ENCODE results near the gene CCDC93. TPM values are rescaled to one million over a fixed set of nuclear protein-coding genes. Genes with fewer than 3 reads are reported as not detected.

The CCDC93 gene
- polyA plus RNA-seq, 1 donor: 42.1 TPM

DNA sequence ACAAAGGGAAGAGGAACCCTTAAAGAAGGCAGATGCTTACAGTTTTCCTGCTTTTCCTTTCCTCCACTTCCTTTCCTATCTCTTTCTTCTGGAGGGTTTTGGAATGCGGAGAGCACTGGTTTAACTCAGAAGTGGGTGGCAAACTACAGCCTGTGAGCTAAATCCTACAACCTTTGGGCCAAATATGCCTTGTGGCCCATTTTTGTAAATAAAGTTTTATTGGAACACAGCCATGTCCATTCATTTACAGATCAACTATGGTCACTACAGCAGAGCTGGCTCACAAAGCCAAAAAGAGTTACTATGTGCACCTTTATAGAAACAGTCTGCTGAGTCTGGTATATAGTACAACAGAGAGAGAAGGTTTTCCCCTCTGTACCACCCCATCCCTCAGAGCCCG lies 69.1 kb downstream of the CCDC93 start:
- Histone ChIP-seq H3K36me3 (ENCODE audit: control insufficient read depth, insufficient read depth, low read length) (peaks cover 92% of the 10 kb centered on the region), H3K4me3 (ENCODE audit: low read length) (no peak overlapping the region), H3K4me1 (ENCODE audit: control insufficient read depth, insufficient read depth, low read length) (no peaks in the 10 kb centered on the region), H3K27me3 (ENCODE audit: control insufficient read depth, insufficient read depth, low read length) (no peaks in the 10 kb centered on the region), H3K9me3 (ENCODE audit: control insufficient read depth, low read depth, low read length) (no peaks in the 10 kb centered on the region), H3K27ac (ENCODE audit: low read length) (no peak overlapping the region)
- whole genome bisulfite sequencing (ENCODE audit: insufficient coverage, low lambda C conversion rate): no CpG with 5 or more reads among the region's 2 CpGs
- no peak for DNase-seq

DNA sequence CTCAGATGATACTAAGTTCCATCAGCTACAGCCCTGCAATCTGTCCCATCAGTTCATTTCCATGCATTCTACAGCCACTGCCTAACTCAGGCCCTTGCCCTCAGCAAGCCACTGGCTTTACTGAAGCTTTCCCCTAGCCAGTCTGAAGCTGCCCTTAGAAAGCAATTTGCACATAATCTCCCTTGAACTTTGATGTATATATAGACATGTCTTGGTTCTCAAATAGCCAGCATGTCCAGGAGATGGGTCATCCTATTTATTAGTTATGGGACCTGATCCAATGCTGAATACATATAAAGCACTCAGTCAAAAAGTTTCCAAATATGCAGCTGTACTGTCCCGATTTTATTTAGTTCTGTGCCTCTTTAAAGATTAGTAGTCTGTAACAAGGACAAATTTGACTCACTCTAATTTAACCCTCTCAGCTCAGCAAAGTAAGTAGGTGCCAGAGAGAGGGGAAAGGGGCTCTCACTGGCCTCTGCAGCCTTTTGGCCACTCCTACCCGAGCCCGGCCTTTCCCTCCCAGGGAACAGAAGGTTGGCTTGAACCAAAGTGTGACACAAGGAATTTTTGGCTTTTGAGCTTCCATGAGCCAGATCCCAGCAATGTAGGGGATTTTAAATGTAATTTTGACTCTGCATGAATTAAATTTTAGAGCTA lies 70.7 kb downstream of the CCDC93 start:
- H3K4me1 ChIP-seq (ENCODE audit: control insufficient read depth, insufficient read depth, low read length): no peaks in the 10 kb centered on the region
- WGBS (ENCODE audit: insufficient coverage, low lambda C conversion rate): no CpG with 5 or more reads among the region's 3 CpGs
- peaks cover 93% of the 10 kb centered on the region for H3K36me3 ChIP-seq (ENCODE audit: control insufficient read depth, insufficient read depth, low read length)
- H3K4me3 ChIP-seq (ENCODE audit: low read length): no peak overlapping the region
- DNase-seq: no peak
- H3K27ac ChIP-seq (ENCODE audit: low read length): no peak overlapping the region
- no peaks in the 10 kb centered on the region for H3K27me3 ChIP-seq (ENCODE audit: control insufficient read depth, insufficient read depth, low read length)
- no peaks in the 10 kb centered on the region for H3K9me3 ChIP-seq (ENCODE audit: control insufficient read depth, low read depth, low read length)

DNA sequence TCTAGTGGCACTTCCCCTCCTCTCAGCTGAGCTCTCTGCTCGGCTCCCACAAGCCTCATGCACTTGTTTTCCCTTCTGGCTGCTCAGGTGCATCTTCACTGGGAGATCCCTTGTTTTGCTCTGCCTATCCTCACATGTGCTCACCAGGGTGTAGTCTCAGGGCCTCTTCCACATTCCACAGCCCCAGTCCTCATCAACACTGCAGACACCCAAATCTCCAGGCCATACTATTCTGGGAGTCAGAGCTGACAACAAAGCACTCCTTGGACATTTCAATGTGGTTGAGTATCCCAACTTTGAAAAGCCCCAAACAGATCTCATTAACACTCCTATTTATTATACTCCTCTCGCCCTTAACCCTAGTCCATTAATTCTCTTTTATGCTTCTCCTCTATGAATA lies 71.3 kb downstream of the CCDC93 start:
- H3K4me1 ChIP-seq (ENCODE audit: control insufficient read depth, insufficient read depth, low read length): no peaks in the 10 kb centered on the region
- H3K4me3 ChIP-seq (ENCODE audit: low read length): no peak overlapping the region
- no peak for DNase-seq
- no peak overlapping the region for H3K27ac ChIP-seq (ENCODE audit: low read length)
- H3K9me3 ChIP-seq (ENCODE audit: control insufficient read depth, low read depth, low read length): no peaks in the 10 kb centered on the region
- 100% methylated on average over 1 of the region's 2 CpGs for WGBS (ENCODE audit: insufficient coverage, low lambda C conversion rate)
- H3K36me3 ChIP-seq (ENCODE audit: control insufficient read depth, insufficient read depth, low read length): peaks cover 94% of the 10 kb centered on the region
- no peaks in the 10 kb centered on the region for H3K27me3 ChIP-seq (ENCODE audit: control insufficient read depth, insufficient read depth, low read length)

DNA sequence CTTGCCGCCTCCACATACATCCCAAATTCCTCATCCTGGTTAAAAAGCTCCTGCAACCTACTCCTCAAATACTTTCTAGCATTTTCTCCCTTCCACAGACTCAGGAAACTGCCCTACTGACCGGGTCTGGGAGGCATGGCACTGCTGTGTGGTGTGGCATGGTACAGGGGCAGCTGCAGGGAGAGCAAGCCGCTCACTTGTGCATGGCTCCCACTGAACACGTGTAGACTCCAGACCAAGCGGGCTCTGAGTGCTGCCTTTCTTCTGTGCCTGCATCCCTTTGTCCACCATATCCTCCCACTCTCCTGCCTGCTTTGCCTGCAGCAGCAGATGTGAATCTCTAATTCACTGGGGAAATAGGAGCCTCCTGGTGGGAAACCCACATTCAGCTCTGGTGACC lies 72.2 kb downstream of the CCDC93 start:
- no peak for DNase-seq
- WGBS (ENCODE audit: insufficient coverage, low lambda C conversion rate): no CpG with 5 or more reads among the region's 5 CpGs

DNA sequence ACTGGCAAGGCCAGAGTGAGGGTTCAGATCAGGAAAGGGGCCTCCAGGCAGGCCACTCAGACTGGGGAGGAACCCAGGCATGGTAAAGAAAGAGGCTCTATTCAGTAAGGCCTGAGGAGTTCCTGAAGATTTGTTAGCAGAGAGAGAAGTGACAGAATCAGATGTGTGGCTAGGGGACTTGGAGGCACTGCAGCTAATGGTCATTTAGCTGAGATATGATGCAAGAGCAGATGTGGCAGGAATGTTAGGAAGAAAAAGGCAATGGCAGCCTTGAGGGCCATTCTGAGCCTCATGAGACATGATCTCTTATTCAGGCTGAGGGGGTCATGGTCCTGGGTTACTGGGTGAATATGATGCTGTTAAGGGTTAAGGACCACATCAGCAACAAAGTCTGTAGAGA lies 73.4 kb downstream of the CCDC93 start:
- no peak overlapping the region for H3K27ac ChIP-seq (ENCODE audit: low read length)
- H3K4me1 ChIP-seq (ENCODE audit: control insufficient read depth, insufficient read depth, low read length): no peaks in the 10 kb centered on the region
- DNase-seq: no peak
- H3K36me3 ChIP-seq (ENCODE audit: control insufficient read depth, insufficient read depth, low read length): peaks cover 93% of the 10 kb centered on the region
- H3K4me3 ChIP-seq (ENCODE audit: low read length): no peak overlapping the region
- no peaks in the 10 kb centered on the region for H3K9me3 ChIP-seq (ENCODE audit: control insufficient read depth, low read depth, low read length)
- H3K27me3 ChIP-seq (ENCODE audit: control insufficient read depth, insufficient read depth, low read length): no peaks in the 10 kb centered on the region

More for the DNA sequence above, 72.2 kb downstream of the CCDC93 start:
- Histone ChIP-seq H3K9me3 (ENCODE audit: control insufficient read depth, low read depth, low read length) (no peaks in the 10 kb centered on the region), H3K27me3 (ENCODE audit: control insufficient read depth, insufficient read depth, low read length) (no peaks in the 10 kb centered on the region), H3K36me3 (ENCODE audit: control insufficient read depth, insufficient read depth, low read length) (peaks cover 95% of the 10 kb centered on the region), H3K27ac (ENCODE audit: low read length) (no peak overlapping the region), H3K4me1 (ENCODE audit: control insufficient read depth, insufficient read depth, low read length) (no peaks in the 10 kb centered on the region), H3K4me3 (ENCODE audit: low read length) (no peak overlapping the region)

DNA sequence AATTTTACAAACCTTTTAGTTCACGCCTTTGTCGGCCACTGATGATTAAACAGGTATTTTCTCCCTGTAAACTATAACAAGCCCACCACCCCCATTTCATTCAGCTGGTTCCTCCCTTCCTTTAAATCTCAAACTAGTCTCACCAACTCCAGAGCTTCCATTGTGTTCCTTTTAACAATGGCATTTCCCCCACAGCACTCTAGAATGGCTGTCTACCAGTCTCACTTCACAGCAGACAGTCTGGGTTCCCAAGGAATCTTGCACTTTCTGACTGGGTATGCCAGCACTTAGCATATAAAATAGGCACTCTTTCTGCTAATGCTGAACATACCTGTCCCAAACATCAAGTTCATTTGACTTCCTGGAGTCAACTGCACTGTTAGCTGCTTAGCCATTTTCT lies 75.3 kb downstream of the CCDC93 start:
- no peaks in the 10 kb centered on the region for H3K9me3 ChIP-seq (ENCODE audit: control insufficient read depth, low read depth, low read length)
- H3K4me1 ChIP-seq (ENCODE audit: control insufficient read depth, insufficient read depth, low read length): no peaks in the 10 kb centered on the region
- WGBS (ENCODE audit: insufficient coverage, low lambda C conversion rate): no CpG with 5 or more reads among the region's 2 CpGs
- H3K27me3 ChIP-seq (ENCODE audit: control insufficient read depth, insufficient read depth, low read length): no peaks in the 10 kb centered on the region
- peaks cover 93% of the 10 kb centered on the region for H3K36me3 ChIP-seq (ENCODE audit: control insufficient read depth, insufficient read depth, low read length)
- no peak for DNase-seq
- H3K4me3 ChIP-seq (ENCODE audit: low read length): no peak overlapping the region
- H3K27ac ChIP-seq (ENCODE audit: low read length): no peak overlapping the region

DNA sequence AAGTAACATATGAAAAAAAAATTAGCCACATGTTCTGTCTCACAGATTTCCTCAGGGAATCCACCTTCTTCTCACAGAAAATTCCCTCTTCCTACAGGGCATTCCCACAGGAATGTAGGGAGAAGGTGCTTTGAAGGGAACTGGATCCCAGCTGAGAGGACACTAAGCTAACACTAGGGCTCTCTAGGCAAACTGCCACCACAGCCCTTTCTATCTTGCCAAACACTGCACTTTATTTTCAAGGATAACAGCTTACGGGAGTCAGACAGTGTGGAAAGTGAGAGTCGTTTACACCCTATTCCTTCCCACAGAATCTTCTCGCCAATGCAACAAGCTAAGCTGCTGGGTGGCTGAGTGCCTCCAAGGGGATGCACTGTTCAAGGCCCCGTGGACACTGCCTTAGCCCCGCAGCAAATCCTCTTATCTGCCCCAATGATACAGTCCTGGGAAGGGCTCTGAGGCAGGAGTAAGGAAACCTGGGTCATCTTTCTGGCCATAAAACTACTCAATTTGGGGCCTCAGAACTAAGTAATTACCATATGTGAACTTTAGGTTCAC lies 76.9 kb downstream of the CCDC93 start:
- no peak for DNase-seq
- Histone ChIP-seq H3K27me3 (ENCODE audit: control insufficient read depth, insufficient read depth, low read length) (no peaks in the 10 kb centered on the region), H3K4me3 (ENCODE audit: low read length) (no peak overlapping the region), H3K27ac (ENCODE audit: low read length) (no peak overlapping the region), H3K36me3 (ENCODE audit: control insufficient read depth, insufficient read depth, low read length) (peaks cover 93% of the 10 kb centered on the region), H3K9me3 (ENCODE audit: control insufficient read depth, low read depth, low read length) (no peaks in the 10 kb centered on the region), H3K4me1 (ENCODE audit: control insufficient read depth, insufficient read depth, low read length) (no peaks in the 10 kb centered on the region)
- WGBS (ENCODE audit: insufficient coverage, low lambda C conversion rate): no CpG with 5 or more reads among the region's 5 CpGs

DNA sequence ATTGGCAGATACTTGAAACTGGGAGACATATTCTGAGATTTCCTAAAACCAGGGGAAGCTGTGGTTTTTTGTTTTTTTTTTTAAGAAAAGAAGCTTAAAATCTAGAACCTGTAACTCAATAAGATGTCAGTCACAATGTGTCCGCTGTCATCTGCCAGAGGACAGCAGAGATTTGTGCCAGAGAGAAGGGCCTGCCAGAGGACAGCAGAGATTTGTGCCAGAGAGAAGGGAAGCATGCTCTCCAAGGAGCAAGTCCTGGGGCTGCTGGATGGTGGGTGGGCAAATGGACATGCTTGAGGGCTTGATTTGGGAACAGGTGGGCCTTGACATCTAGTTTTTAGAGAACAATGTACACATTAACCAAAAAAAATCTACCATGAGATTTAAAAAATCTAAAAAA lies 77.9 kb downstream of the CCDC93 start:
- WGBS (ENCODE audit: insufficient coverage, low lambda C conversion rate): no CpG with 5 or more reads among the region's 1 CpG
- H3K27ac ChIP-seq (ENCODE audit: low read length): no peak overlapping the region
- no peak overlapping the region for H3K4me3 ChIP-seq (ENCODE audit: low read length)
- no peaks in the 10 kb centered on the region for H3K4me1 ChIP-seq (ENCODE audit: control insufficient read depth, insufficient read depth, low read length)
- peaks cover 93% of the 10 kb centered on the region for H3K36me3 ChIP-seq (ENCODE audit: control insufficient read depth, insufficient read depth, low read length)
- DNase-seq: no peak
- no peaks in the 10 kb centered on the region for H3K9me3 ChIP-seq (ENCODE audit: control insufficient read depth, low read depth, low read length)
- no peaks in the 10 kb centered on the region for H3K27me3 ChIP-seq (ENCODE audit: control insufficient read depth, insufficient read depth, low read length)

DNA sequence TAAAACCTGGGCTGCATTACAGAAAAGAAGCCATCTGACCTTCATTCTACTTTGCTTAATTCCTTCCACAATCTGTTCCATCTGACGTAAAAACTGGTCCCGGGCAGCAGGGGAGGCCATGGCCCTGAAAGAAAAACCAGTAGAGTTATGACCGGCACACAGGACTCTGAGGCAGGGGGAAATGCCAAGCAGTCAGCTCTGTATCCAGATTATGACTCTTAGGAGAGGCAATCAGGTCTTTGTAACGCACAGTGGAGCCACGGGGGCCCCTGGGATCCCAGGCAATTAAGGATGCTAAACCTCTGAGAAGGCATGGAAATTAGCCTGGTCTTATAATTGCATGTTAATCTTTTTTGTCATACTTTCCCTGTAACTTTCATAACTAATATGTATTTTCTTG lies 78.4 kb downstream of the CCDC93 start:
- DNase-seq: no peak
- no CpG with 5 or more reads among the region's 5 CpGs for WGBS (ENCODE audit: insufficient coverage, low lambda C conversion rate)
- no peak overlapping the region for H3K4me3 ChIP-seq (ENCODE audit: low read length)
- no peaks in the 10 kb centered on the region for H3K9me3 ChIP-seq (ENCODE audit: control insufficient read depth, low read depth, low read length)
- no peak overlapping the region for H3K27ac ChIP-seq (ENCODE audit: low read length)
- no peaks in the 10 kb centered on the region for H3K27me3 ChIP-seq (ENCODE audit: control insufficient read depth, insufficient read depth, low read length)
- H3K4me1 ChIP-seq (ENCODE audit: control insufficient read depth, insufficient read depth, low read length): no peaks in the 10 kb centered on the region
- peaks cover 93% of the 10 kb centered on the region for H3K36me3 ChIP-seq (ENCODE audit: control insufficient read depth, insufficient read depth, low read length)

DNA sequence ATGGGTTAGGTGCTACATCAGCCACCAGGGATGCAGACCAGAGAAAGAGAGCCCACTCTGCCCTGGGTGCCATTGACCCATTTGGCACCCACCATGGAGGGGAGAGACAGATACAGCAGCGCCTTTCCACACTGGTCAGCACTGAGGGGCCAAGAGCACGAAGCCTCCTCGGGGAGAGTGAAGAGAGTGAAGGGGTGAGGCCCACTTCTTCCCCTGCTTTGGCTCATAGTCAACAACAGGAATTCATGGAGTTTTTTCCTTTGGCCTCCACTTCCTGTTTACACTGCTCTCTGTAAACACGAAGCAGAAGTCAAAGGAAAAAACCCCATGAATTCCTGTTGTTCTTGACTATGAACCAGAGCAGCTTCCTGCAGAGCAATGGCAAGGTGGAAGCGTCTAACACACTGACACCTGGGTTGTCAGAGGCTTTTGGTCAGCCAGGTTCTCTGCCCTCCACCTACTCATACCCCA lies 80.0 kb downstream of the CCDC93 start:
- no peak for DNase-seq
- no peaks in the 10 kb centered on the region for H3K27me3 ChIP-seq (ENCODE audit: control insufficient read depth, insufficient read depth, low read length)
- H3K4me3 ChIP-seq (ENCODE audit: low read length): no peak overlapping the region
- H3K27ac ChIP-seq (ENCODE audit: low read length): no peak overlapping the region
- WGBS (ENCODE audit: insufficient coverage, low lambda C conversion rate): no CpG with 5 or more reads among the region's 5 CpGs
- H3K36me3 ChIP-seq (ENCODE audit: control insufficient read depth, insufficient read depth, low read length): peaks cover 92% of the 10 kb centered on the region
- no peaks in the 10 kb centered on the region for H3K9me3 ChIP-seq (ENCODE audit: control insufficient read depth, low read depth, low read length)
- H3K4me1 ChIP-seq (ENCODE audit: control insufficient read depth, insufficient read depth, low read length): no peaks in the 10 kb centered on the region

DNA sequence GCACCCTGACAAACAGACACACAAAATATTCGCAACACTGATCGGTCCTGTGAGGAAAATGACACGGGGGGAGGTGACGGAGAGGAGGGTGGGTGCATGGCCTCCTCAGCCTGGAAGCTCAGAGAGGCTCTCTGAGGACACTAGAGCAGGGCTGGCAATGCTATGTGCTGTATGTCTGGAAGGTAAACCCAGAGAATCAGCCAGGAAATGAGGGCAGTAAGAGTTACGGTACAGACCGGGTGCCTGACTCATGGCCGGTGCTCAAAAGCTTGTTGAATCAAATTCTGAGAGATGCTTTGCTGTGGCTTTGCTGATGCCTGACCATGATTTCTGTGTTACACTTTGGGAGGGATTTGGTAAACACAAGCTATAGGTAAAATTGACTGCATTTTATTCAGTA lies 81.9 kb downstream of the CCDC93 start:
- Histone ChIP-seq H3K36me3 (ENCODE audit: control insufficient read depth, insufficient read depth, low read length) (peaks cover 74% of the 10 kb centered on the region), H3K27ac (ENCODE audit: low read length) (no peak overlapping the region), H3K27me3 (ENCODE audit: control insufficient read depth, insufficient read depth, low read length) (no peaks in the 10 kb centered on the region), H3K4me3 (ENCODE audit: low read length) (no peak overlapping the region), H3K4me1 (ENCODE audit: control insufficient read depth, insufficient read depth, low read length) (no peaks in the 10 kb centered on the region), H3K9me3 (ENCODE audit: control insufficient read depth, low read depth, low read length) (no peaks in the 10 kb centered on the region)
- WGBS (ENCODE audit: insufficient coverage, low lambda C conversion rate): no CpG with 5 or more reads among the region's 7 CpGs
- DNase-seq: no peak
